K562 (cell line): Measurements from ENCODE around the gene FSD1L. TPM values are rescaled to one million over a fixed set of nuclear protein-coding genes. Genes with fewer than 3 reads are reported as not detected.

Experiments
- ATF2 ChIP-seq: sonication (generic); formaldehyde crosslinking; IDR thresholded peaks from 2 replicates; pipeline ENCODE4 v1.8.1; 2022; ENCODE audit warnings: missing genetic modification reagents
- FOS ChIP-seq: IDR thresholded peaks from 3 replicates; pipeline ENCODE4 v1.6.1; 2011; ENCODE audit not compliant: insufficient read length; ENCODE audit errors: extremely low read depth
- GABPB2 ChIP-seq: fragments of 250-450 bp; sonication (Bioruptor Pico); conservative IDR thresholded peaks from 2 replicates; pipeline ENCODE4 v1.5.1; 2021; ENCODE audit warnings: mild to moderate bottlenecking
- HDAC1 ChIP-seq, 2 experiments: fragments of 450-650 bp; IDR thresholded peaks; 2 replicates each; pipeline ENCODE4 v1.6.1; 2016 to 2017; ENCODE audit warnings: inconsistent platforms in 1 of 2, mild to moderate bottlenecking in 1 of 2, moderate library complexity in 1 of 2
- KDM5B ChIP-seq: fragments of 200-600 bp; sonication (generic); IDR thresholded peaks from 2 replicates; pipeline ENCODE4 v1.6.1; 2012; ENCODE audit warnings: low read depth, mild to moderate bottlenecking, moderate library complexity, low read length, control low read depth, inconsistent platforms; ENCODE audit not compliant: insufficient replicate concordance
- MBD1 ChIP-seq: fragments of 250-450 bp; sonication (Bioruptor Pico); IDR thresholded peaks from 2 replicates; pipeline ENCODE4 v1.8.0; 2022; ENCODE audit warnings: inconsistent platforms
- MGA ChIP-seq: fragments of 450-650 bp; IDR thresholded peaks from 2 replicates; pipeline ENCODE4 v1.6.1; 2016; ENCODE audit warnings: mild to moderate bottlenecking, moderate library complexity
- MYBL2 ChIP-seq, 2 experiments: fragments of 450-650 bp in 1 of 2; sonication (generic) in 1 of 2; formaldehyde crosslinking in 1 of 2; IDR thresholded peaks; 2 replicates each; pipeline versions ENCODE4 v1.6.1 to v1.8.1; 2017 to 2022; ENCODE audit warnings: borderline replicate concordance in 1 of 2, inconsistent platforms in 1 of 2, low read depth in 1 of 2, mild to moderate bottlenecking in 1 of 2, missing genetic modification reagents in 1 of 2, moderate library complexity in 1 of 2
- NFIC ChIP-seq: fragments of 450-650 bp; IDR thresholded peaks from 2 replicates; pipeline ENCODE4 v1.6.1; 2017; ENCODE audit warnings: mild to moderate bottlenecking, inconsistent platforms
- POLR2H ChIP-seq: IDR thresholded peaks from 2 replicates; pipeline ENCODE4 v1.6.1; 2016; ENCODE audit warnings: missing genetic modification characterization, low read depth, mild to moderate bottlenecking, control low read depth, missing compliant biosample characterization, moderate library complexity
- RCOR1 ChIP-seq, 2 experiments: IDR thresholded peaks; 2 replicates each; pipeline ENCODE4 v1.6.1; 2012; ENCODE audit warnings: low read depth in 2 of 2, low read length in 2 of 2, borderline replicate concordance in 1 of 2, improper control_type of control experiment in 1 of 2
- polyA plus RNA-seq, 8 experiments: library from polyadenylated mRNA; depleted of rRNA in 4 of 8; stranded (reverse) in 5 of 8; unstranded in 3 of 8; fragments of >200 nt; fragmentation: Nextera tagmentation in 2 of 8; fragmentation: Illumina TruSeq in 1 of 8; extraction: Ambion mirVana in 2 of 8; extraction: Trizol in 1 of 8; gene quantifications; 2 replicates each; pipeline versions ENCODE4 v1.2.1 to v1.2.3, GENCODE V29; 2011 to 2014; ENCODE audit warnings: inconsistent platforms in 1 of 8, missing spikeins in 1 of 8
- total RNA-seq, 7 experiments: library from RNA; depleted of rRNA in 6 of 7; stranded (reverse); fragments of >200 nt in 6 of 7; fragmentation: Illumina TruSeq in 2 of 7; extraction: Trizol in 2 of 7; gene quantifications; 2 replicates each; pipeline versions ENCODE4 v1.2.1 to v1.2.3, GENCODE V29; 2011 to 2021; ENCODE audit warnings: low replicate concordance in 1 of 7

FSD1L gene
- total and polyA plus RNA-seq, 9 of the 15 experiments (the other 6 are each of a cell fraction or from before 2014, with no cell fraction given), result 0.95 to 4.2 (median 2.1) TPM

- peak; percentile 76 for TF ChIP-seq MGA
- TF ChIP-seq GABPB2 (CRISPR knock-in tag), result no peak
- 0 out of 4 replicates have a peak, but pooled peaks of 1 of the 2 experiments have one; percentile 39 for TF ChIP-seq HDAC1 (IDR thresholded peaks at IDR 0.05)
- TF ChIP-seq NFIC, result 0 out of 2 replicates have a peak, but pooled peaks have one; percentile 11
- peak; percentile 91 for TF ChIP-seq KDM5B
- TF ChIP-seq MYBL2 (IDR thresholded peaks at IDR 0.05; ENCODE audit: low read depth), result no peak
- no peak for TF ChIP-seq MYBL2 (CRISPR knock-in tag; IDR thresholded peaks at IDR 0.05; ENCODE audit: borderline replicate concordance)
- peak; percentile 90 for TF ChIP-seq MBD1 (CRISPR knock-in tag)
- peak in 1 of 2 experiments; percentile 50; a peak in 1 of 4 replicates for TF ChIP-seq RCOR1 (IDR thresholded peaks at IDR 0.05; ENCODE audit: borderline replicate concordance in 1 of 2, low read depth in 2 of 2, low read length in 2 of 2)
- no peak for TF ChIP-seq ATF2 (CRISPR knock-in tag)
- peak; percentile 36; the same call in 1 of the 2 replicates for TF ChIP-seq POLR2H (tag)
- TF ChIP-seq FOS, result no peak
These were observed 110.2 kb downstream of the FSD1L start, which contains the start of gene FKTN (continued) for GRCh38 chr9:105557804-105558610.
